Testis (tissue), 3 donors: ENCODE results near the gene COMMD7. TPM values are rescaled to one million over a fixed set of nuclear protein-coding genes. Genes with fewer than 3 reads are reported as not detected.
A peak's percentile ranks its signal among the peaks of the same experiment; 100 is the strongest.

Experiments used
- DNase-seq: peaks from one replicate; pipeline ENCODE4 v3.0.0-alpha.2; 2019
- H3K27ac ChIP-seq, 2 donors: fragments of 200-600 bp; sonication (generic); one replicate each; pipeline ENCODE4 v1.5.1; 2019
- H3K27me3 ChIP-seq: fragments of 200-600 bp; sonication (generic); one replicate; pipeline ENCODE4 v1.5.1; 2019
- H3K36me3 ChIP-seq: fragments of 200-600 bp; sonication (generic); one replicate; pipeline ENCODE4 v1.5.1; 2017; ENCODE audit warnings: low read depth; ENCODE audit errors: missing control alignments
- H3K4me1 ChIP-seq: fragments of 200-600 bp; sonication (generic); one replicate; pipeline ENCODE4 v1.5.1; 2019
- H3K4me3 ChIP-seq, 2 donors: fragments of 200-600 bp; sonication (generic); one replicate each; pipeline ENCODE4 v1.5.1; 2017 to 2019
- H3K9me3 ChIP-seq: fragments of 200-600 bp; sonication (generic); one replicate; pipeline ENCODE4 v1.5.1; 2017
- POLR2A ChIP-seq: fragments of 450-650 bp; IDR thresholded peaks from one replicate; pipeline ENCODE4 v1.6.1; 2017; ENCODE audit warnings: antibody characterized with exemption, mild to moderate bottlenecking, moderate library complexity
- WGBS, 2 donors: methylation state at CpG; one replicate each; pipeline ENCODE4 v1.1.5; 2018; 5-methylcytosine and 5-hydroxymethylcytosine counted together
- intact Hi-C: fragments of 100-400 bp; cut with DNase I; formaldehyde crosslinking; loops from one replicate; pipeline ENCODE4 v1.15.1; 2023; ENCODE audit warnings: low total_unique reads
- polyA plus RNA-seq: library from polyadenylated mRNA; stranded (reverse); fragments of 350-450 nt; fragmentation: Illumina TruSeq; extraction: RNeasy Lipid Tissue Mini Kit (QIAGEN cat#74804); gene quantifications from one replicate; pipeline ENCODE4 v1.2.3, GENCODE V29; 2014; ENCODE audit warnings: low read depth, low replicate concordance; ENCODE audit not compliant: insufficient read depth
- total RNA-seq, 2 donors: library from RNA; depleted of rRNA; stranded (reverse); fragments of >200 nt; gene quantifications; one replicate each; pipeline ENCODE4 v1.2.3, GENCODE V29; 2016
- TF ChIP-seq, protein P1 (sequence below), 3 experiments: fragments of 450-650 bp in 2 of 3; fragments of 200-600 bp in 1 of 3; sonication (generic) in 1 of 3; IDR thresholded peaks; one replicate each; pipeline ENCODE4 v1.5.1; 2016 to 2019; ENCODE audit warnings: antibody characterized with exemption in 3 of 3, mild to moderate bottlenecking in 2 of 3, moderate library complexity in 1 of 3

Gene COMMD7
- total and polyA plus RNA-seq, 3 donors from 2014 or later, result 18.0 to 26.0 (median 21.8) TPM

DNA sequence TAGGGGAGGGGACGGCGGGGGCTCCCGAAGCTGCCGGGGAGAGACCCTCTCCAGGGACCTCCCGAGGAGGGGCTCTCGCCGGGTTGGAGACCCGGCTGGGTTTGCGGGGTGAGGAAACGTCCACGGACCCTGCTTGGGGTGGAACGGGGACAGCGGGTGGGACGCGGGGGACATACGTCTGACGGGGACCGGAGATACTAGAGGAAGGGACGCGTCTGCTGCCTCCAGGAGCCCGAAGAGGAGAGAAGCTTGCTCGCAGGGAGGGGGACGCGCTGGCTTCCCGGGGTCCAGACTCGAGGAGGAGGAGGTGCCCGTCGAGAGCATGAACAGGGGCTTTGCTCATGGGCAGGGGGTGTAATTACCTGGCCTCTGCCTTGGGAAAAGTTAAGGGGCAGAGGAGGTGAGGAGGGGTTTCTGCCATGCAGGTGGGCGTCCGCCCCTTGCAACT lies 19.5 kb upstream of the COMMD7 start:
- no peaks in the 10 kb centered on the region for H3K27me3 ChIP-seq
- no peaks in the 10 kb centered on the region for H3K36me3 ChIP-seq
- no peaks in the 10 kb centered on the region for H3K9me3 ChIP-seq
- peak overlapping the region; percentile 24 to 30 for H3K27ac ChIP-seq
- WGBS, 2 donors, result 0 to 1% methylated on average over 28 to 29 of the region's 30 CpGs
- TF ChIP-seq, protein P1, sequence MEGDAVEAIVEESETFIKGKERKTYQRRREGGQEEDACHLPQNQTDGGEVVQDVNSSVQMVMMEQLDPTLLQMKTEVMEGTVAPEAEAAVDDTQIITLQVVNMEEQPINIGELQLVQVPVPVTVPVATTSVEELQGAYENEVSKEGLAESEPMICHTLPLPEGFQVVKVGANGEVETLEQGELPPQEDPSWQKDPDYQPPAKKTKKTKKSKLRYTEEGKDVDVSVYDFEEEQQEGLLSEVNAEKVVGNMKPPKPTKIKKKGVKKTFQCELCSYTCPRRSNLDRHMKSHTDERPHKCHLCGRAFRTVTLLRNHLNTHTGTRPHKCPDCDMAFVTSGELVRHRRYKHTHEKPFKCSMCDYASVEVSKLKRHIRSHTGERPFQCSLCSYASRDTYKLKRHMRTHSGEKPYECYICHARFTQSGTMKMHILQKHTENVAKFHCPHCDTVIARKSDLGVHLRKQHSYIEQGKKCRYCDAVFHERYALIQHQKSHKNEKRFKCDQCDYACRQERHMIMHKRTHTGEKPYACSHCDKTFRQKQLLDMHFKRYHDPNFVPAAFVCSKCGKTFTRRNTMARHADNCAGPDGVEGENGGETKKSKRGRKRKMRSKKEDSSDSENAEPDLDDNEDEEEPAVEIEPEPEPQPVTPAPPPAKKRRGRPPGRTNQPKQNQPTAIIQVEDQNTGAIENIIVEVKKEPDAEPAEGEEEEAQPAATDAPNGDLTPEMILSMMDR (IDR thresholded peaks at IDR 0.05), result no peak
- TF ChIP-seq POLR2A, result no peak
- DNase-seq, result no peak
- peak overlapping the region; percentile 81 to 86 for H3K4me3 ChIP-seq
- intact Hi-C loops, result no loop called here
- H3K4me1 ChIP-seq, result peaks cover 25% of the 10 kb centered on the region

DNA sequence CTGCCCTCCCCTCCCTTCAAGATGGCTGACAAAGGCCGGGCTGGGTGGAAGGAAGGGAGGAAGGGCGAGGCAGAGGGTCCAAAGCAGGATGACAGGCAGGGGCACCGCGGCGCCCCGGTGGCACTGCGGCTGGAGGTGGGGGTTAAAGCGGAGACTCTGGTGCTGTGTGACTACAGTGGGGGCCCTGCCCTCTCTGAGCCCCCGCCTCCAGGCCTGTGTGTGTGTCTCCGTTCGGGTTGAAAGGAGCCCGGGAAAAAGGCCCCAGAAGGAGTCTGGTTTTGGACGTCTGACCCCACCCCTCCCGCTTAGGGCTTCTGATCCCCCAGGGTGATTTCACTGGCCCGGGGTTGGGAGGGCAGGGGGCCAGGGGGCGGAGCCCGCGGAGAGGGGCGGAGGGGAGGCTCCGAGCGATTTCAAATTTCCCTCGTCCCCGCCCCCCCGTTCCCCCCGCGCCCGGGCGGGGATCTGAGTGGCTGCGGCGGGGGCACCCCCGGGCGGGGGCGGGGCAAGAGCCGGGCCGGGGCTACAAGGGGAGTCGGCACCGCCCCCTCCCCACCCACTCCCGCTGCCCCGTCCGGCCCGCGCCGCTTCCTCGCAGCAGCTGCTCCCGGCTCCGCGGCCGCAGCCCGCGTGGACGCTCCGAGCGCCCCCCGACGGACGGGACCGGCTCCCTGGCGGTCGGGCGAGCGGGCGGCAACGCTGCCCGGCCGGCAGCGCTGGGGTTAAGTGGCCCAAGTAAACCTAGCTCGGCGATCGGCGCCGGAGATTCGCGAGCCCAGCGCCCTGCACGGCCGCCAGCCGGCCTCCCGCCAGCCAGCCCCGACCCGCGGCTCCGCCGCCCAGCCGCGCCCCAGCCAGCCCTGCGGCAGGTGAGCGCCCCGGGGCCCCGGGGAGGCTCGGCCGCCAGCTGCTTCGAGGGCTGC lies 18.8 kb upstream of the COMMD7 start, which contains the start of gene DNMT3B:
DNMT3B (plus strand) TSS at position 555 of the 923 bp plus-strand sequence. CDS start 17,939 bp downstream, outside the sequence.
- Histone ChIP-seq H3K27ac (peak within 1 kb of the TSS; percentile 24 to 30), H3K9me3 (no peaks in the 10 kb centered on the region), H3K27me3 (no peaks in the 10 kb centered on the region), H3K4me3 (peak within 1 kb of the TSS; percentile 81 to 86), H3K36me3 (no peaks in the 10 kb centered on the region), H3K4me1 (peaks cover 24% of the 10 kb centered on the region)
- 0 to 1% methylated on average over 6 to 46 of the region's 92 CpGs for WGBS, 2 donors
- TF ChIP-seq, protein P1 (IDR thresholded peaks at IDR 0.05), result no peak
- TF ChIP-seq POLR2A, result no peak
- intact Hi-C loops, result no loop called here
- peak; percentile 90 for DNase-seq

- H3K27ac ChIP-seq, result no peak overlapping the region
- H3K4me1 ChIP-seq, result peaks cover 18% of the 10 kb centered on the region
- intact Hi-C loops, result no loop called here
- H3K27me3 ChIP-seq, result no peaks in the 10 kb centered on the region
- no peaks in the 10 kb centered on the region for H3K36me3 ChIP-seq
- no peaks in the 10 kb centered on the region for H3K9me3 ChIP-seq
- DNase-seq, result no peak
- TF ChIP-seq, protein P1 (IDR thresholded peaks at IDR 0.05), result no peak
- TF ChIP-seq POLR2A, result no peak
- H3K4me3 ChIP-seq, result peak overlapping the region; percentile 81 to 86
- WGBS, 2 donors, result 31 to 32% methylated on average over 6 of the region's 6 CpGs
Measured at GRCh38 chr20:32761417-32761830, 18.2 kb upstream of the COMMD7 start.

DNA sequence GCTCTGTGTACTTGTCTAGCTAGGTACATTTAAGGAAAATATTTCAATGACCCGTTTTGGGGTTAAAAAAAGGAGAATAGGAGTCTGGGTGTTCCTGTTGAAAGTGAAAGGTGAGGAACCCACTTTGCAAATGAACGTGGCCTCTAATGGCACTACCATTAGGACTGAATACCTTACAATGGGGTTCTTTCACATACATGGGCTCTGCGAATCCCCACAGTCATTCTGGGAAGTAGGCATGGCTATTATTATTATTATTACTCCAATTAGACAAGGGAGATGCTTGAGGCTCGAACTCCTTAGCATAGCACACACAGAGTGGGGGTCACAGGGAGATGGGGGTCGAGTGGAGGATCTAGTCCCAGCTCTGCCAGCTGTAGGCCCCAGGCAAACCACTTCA lies 12.9 kb upstream of the COMMD7 start:
- TF ChIP-seq, protein P1 (IDR thresholded peaks at IDR 0.05), result no peak
- no peak for TF ChIP-seq POLR2A
- no peaks in the 10 kb centered on the region for H3K27me3 ChIP-seq

More for the DNA sequence above, 12.9 kb upstream of the COMMD7 start:
- DNase-seq, result no peak
- intact Hi-C loops, result no loop called here
- Histone ChIP-seq H3K36me3 (no peaks in the 10 kb centered on the region), H3K4me1 (no peaks in the 10 kb centered on the region), H3K9me3 (no peaks in the 10 kb centered on the region), H3K27ac (no peak overlapping the region), H3K4me3 (no peak overlapping the region)
- 74 to 76% methylated on average over 5 of the region's 5 CpGs for WGBS, 2 donors
